ENCODE data around the gene GALNT9. TPM values are rescaled to one million over a fixed set of nuclear protein-coding genes. Genes with fewer than 3 reads are reported as not detected.
A peak's percentile ranks its signal among the peaks of the same experiment; 100 is the strongest.

GALNT9 gene
- polyA plus RNA-seq, 1 of the 3 experiments (the other 2 are of a cell fraction) = not detected

DNA sequence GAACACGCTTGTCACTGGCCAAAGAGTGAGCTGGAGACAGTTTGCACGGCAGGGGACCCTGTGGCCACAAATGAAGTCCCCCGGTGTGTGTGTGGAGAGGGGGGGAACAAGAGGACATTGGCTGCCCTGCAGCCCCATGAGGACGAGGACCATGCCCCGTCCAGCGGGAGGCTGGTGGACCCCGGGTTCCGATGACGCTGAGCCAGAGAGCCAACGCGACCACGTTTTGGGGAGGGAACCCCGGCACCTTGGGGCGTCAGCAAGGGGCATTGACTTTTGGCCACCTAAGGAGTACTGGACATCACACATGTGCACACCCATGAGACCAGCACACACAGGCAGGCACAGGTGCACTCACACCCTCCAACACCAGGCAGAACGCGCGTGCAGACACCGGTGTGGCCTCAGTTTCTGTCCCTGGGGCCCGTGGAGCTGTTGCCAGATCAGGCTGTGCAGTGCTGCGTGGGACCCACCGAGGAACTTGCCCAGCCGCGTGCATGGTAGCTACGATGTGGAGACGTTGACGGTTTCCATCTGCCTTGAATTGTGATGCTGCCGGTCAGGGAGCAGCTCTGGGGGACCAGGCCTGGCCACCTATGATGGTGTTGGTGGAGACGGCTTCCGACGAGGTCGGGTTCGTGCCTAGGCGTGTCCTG, 158.6 kb downstream of the GALNT9 start:
- Histone ChIP-seq H3K36me3 (replicated peaks in 1 of 2; ENCODE audit: control insufficient read depth in 1 of 2, insufficient read depth in 2 of 2, low read length in 1 of 2) (no peaks in the 10 kb centered on the region), H3K4me1 (ENCODE audit: control insufficient read depth in 1 of 2, insufficient read depth in 2 of 2, low read depth in 1 of 2, low read length in 1 of 2) (peaks cover 0 to 7% of the 10 kb centered on the region in 2 experiments; a peak in 1 of 4 replicates), H3K27me3 (ENCODE audit: insufficient read depth) (peaks cover 83% of the 10 kb centered on the region), H3K27ac (ENCODE audit: low read depth in 2 of 2, low read length in 1 of 2) (no peak overlapping the region), H3K4me3 (ENCODE audit: low read depth in 2 of 2, low read length in 1 of 2) (no peak overlapping the region), H3K9ac (no peak overlapping the region), H3K79me2 (ENCODE audit: insufficient read depth) (no peaks in the 10 kb centered on the region), H3K9me2 (no peaks in the 10 kb centered on the region), H2AFZ (ENCODE audit: low read depth) (no peak overlapping the region), H4K20me1 (ENCODE audit: insufficient read depth) (0 out of 2 replicates have a peak, but pooled peaks cover 3% of the 10 kb centered on the region), H3F3A (replicated peaks; ENCODE audit: insufficient read depth) (peaks cover 3% of the 10 kb centered on the region), H3K4me2 (0 out of 2 replicates have a peak overlapping the region, but pooled peaks have one; percentile 33), H3K9me3 (no peaks in the 10 kb centered on the region)
- POLR2A ChIA-PET = no interaction called here
- DNase-seq = no peak
- CTCF ChIA-PET = interaction anchor here (0.6 to 2.0 kb wide), 5 partner anchors 12 to 452 kb away, joined by 3 to 5 read pairs (median 4); no protein-coding TSS in a partner anchor
- WGBS (ENCODE audit: low lambda C conversion rate) = 40% methylated on average over 16 of the region's 33 CpGs
- no peak for TF ChIP-seq TCF12 (IDR thresholded peaks at IDR 0.05)

DNA sequence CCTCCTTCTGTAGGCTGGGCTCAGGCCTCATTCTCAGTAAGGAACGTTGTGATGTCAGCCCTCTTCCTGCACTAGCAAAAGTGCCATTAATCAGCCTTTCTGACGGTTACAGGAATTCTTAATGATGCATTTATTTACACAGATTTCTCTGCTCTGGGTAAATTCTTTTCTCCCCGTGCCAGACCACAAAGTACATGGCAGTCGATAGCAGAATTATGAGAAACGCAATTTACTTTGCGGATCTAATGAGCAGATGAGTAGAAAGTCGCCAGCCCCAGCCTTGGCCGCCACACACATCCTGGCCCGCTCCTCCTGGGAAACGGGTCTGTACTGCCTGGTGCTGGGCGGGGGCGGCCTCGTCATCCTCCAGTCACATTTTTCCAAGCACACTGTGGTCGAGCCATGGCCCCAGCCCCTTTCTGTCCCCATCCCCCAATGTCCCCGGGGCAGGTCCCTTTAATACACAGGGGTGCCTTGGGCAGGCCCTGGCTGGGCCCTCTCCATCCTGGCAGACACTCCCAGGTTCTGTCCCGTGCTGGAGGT, 159.2 kb downstream of the GALNT9 start:
- H3K27ac ChIP-seq (ENCODE audit: low read depth in 2 of 2, low read length in 1 of 2) = no peak overlapping the region
- H3K4me2 ChIP-seq = peak overlapping the region; percentile 33; the same call in 1 of the 2 replicates
- 0 out of 2 replicates have a peak, but pooled peaks cover 3% of the 10 kb centered on the region for H4K20me1 ChIP-seq (ENCODE audit: insufficient read depth)
- H3K9me2 ChIP-seq = no peaks in the 10 kb centered on the region
- TF ChIP-seq, protein P1, sequence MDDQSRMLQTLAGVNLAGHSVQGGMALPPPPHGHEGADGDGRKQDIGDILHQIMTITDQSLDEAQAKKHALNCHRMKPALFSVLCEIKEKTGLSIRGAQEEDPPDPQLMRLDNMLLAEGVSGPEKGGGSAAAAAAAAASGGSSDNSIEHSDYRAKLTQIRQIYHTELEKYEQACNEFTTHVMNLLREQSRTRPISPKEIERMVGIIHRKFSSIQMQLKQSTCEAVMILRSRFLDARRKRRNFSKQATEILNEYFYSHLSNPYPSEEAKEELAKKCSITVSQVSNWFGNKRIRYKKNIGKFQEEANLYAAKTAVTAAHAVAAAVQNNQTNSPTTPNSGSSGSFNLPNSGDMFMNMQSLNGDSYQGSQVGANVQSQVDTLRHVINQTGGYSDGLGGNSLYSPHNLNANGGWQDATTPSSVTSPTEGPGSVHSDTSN (IDR thresholded peaks at IDR 0.05) = peak; percentile 59
- no peak for TF ChIP-seq TCF12 (IDR thresholded peaks at IDR 0.05)
- no peak for DNase-seq
- POLR2A ChIA-PET = no interaction called here
- WGBS (ENCODE audit: low lambda C conversion rate) = 6% methylated on average over 14 of the region's 16 CpGs
- CTCF ChIA-PET = no interaction called here
- peaks cover 78% of the 10 kb centered on the region for H3K27me3 ChIP-seq (ENCODE audit: insufficient read depth)
- no peaks in the 10 kb centered on the region for H3K9me3 ChIP-seq
- H3K4me1 ChIP-seq (ENCODE audit: control insufficient read depth in 1 of 2, insufficient read depth in 2 of 2, low read depth in 1 of 2, low read length in 1 of 2) = peaks cover 0 to 7% of the 10 kb centered on the region in 2 experiments; a peak in 1 of 4 replicates
- H3K4me3 ChIP-seq (ENCODE audit: low read depth in 2 of 2, low read length in 1 of 2) = no peak overlapping the region
- no peak overlapping the region for H2AFZ ChIP-seq (ENCODE audit: low read depth)
- H3K36me3 ChIP-seq (replicated peaks in 1 of 2; ENCODE audit: control insufficient read depth in 1 of 2, insufficient read depth in 2 of 2, low read length in 1 of 2) = no peaks in the 10 kb centered on the region
- no peaks in the 10 kb centered on the region for H3K79me2 ChIP-seq (ENCODE audit: insufficient read depth)
- H3F3A ChIP-seq (replicated peaks; ENCODE audit: insufficient read depth) = peaks cover 3% of the 10 kb centered on the region
- no peak overlapping the region for H3K9ac ChIP-seq

DNA sequence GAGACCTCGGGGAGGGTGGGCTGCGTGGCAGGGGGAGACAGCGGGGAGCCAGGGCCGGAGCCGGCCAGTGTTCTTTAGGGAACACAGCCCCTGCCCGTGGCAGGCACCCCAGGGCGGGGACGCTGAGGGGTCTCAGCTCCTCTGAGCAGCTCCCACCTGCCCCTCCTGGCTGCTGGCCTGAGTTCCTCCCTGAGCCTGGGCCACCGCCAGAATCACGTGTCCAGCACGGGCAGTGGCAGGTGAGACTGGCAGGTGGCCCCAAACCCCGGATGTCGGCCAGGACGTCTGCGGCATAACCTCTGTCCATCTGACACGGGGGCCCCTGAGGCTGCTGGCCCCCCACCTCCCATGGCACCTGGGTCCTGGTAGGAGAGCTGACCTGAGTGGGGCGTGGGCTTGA, 160.0 kb downstream of the GALNT9 start:
- POLR2A ChIA-PET = no interaction called here
- CTCF ChIA-PET = no interaction called here
- 0% methylated on average over 1 of the region's 17 CpGs for WGBS (ENCODE audit: low lambda C conversion rate)
- Histone ChIP-seq H3K9me3 (no peaks in the 10 kb centered on the region), H3F3A (replicated peaks; ENCODE audit: insufficient read depth) (peaks cover 3% of the 10 kb centered on the region), H4K20me1 (ENCODE audit: insufficient read depth) (0 out of 2 replicates have a peak, but pooled peaks cover 3% of the 10 kb centered on the region), H3K9ac (no peak overlapping the region), H3K9me2 (no peaks in the 10 kb centered on the region), H2AFZ (ENCODE audit: low read depth) (no peak overlapping the region), H3K4me1 (ENCODE audit: control insufficient read depth in 1 of 2, insufficient read depth in 2 of 2, low read depth in 1 of 2, low read length in 1 of 2) (peaks cover 0 to 7% of the 10 kb centered on the region in 2 experiments; a peak in 1 of 4 replicates), H3K79me2 (ENCODE audit: insufficient read depth) (no peaks in the 10 kb centered on the region), H3K4me2 (no peak overlapping the region), H3K4me3 (ENCODE audit: low read depth in 2 of 2, low read length in 1 of 2) (no peak overlapping the region), H3K27ac (ENCODE audit: low read depth in 2 of 2, low read length in 1 of 2) (no peak overlapping the region), H3K36me3 (replicated peaks in 1 of 2; ENCODE audit: control insufficient read depth in 1 of 2, insufficient read depth in 2 of 2, low read length in 1 of 2) (no peaks in the 10 kb centered on the region), H3K27me3 (ENCODE audit: insufficient read depth) (peaks cover 72% of the 10 kb centered on the region)
- no peak for DNase-seq
- no peak for TF ChIP-seq NFIC (IDR thresholded peaks at IDR 0.05; ENCODE audit: borderline replicate concordance)
- TF ChIP-seq RCOR1 (IDR thresholded peaks at IDR 0.05; ENCODE audit: low read length) = no peak

Data from SK-N-SH (cell line).